ENCODE measurements around the gene CDH4. TPM values are rescaled to one million over a fixed set of nuclear protein-coding genes. Genes with fewer than 3 reads are reported as not detected.

The CDH4 gene
- total and polyA plus RNA-seq, 2 of the 4 experiments (the other 2 are of a cell fraction) = 1.6 to 3.5 TPM

- ATAC-seq (ENCODE audit: low read depth) (no peak), DNase-seq (no peak)
- no peak overlapping the region for H3K4ac ChIP-seq (ENCODE audit: low read depth, low read length)
- H2BK15ac ChIP-seq (ENCODE audit: low read depth, low read length) = no peak overlapping the region
- in situ Hi-C loops (cut with MboI; ENCODE audit: low sequenced_read_pairs) (no loop called here), intact Hi-C loops (cut with micrococcal nuclease) (no loop called here), dilution Hi-C loops (cut with HindIII; ENCODE audit: low sequenced_read_pairs, unreplicated experiment) (no loop called here)
- ChIA-PET CTCF (no interaction called here), POLR2A (ENCODE audit: unreplicated experiment) (no interaction called here)
- 0 out of 2 replicates have a peak, but pooled peaks cover 2% of the 10 kb centered on the region for H3K4me1 ChIP-seq (ENCODE audit: control insufficient read depth, insufficient read depth, low read length)
- no peak overlapping the region for H3K27ac ChIP-seq (ENCODE audit: insufficient read depth, low read length)
- peaks cover 3% of the 10 kb centered on the region for H3K27me3 ChIP-seq (ENCODE audit: control insufficient read depth, insufficient read depth, low read length)
- H2AK9ac ChIP-seq (replicated peaks; ENCODE audit: low read depth, low read length, poor library complexity) = no peak overlapping the region
- H3K18ac ChIP-seq (ENCODE audit: low read depth, low read length) = no peak overlapping the region
- H2BK120ac ChIP-seq (ENCODE audit: low read depth, low read length) = no peak overlapping the region
- no peak overlapping the region for H3K56ac ChIP-seq (ENCODE audit: extremely low read depth, insufficient read depth, low read length)
- H3K9me3 ChIP-seq (ENCODE audit: control insufficient read depth, insufficient read depth, low read length) = no peaks in the 10 kb centered on the region
- no peak overlapping the region for H3K4me2 ChIP-seq (ENCODE audit: low read depth, low read length)
- no peak overlapping the region for H3K9ac ChIP-seq (ENCODE audit: low read depth, low read length)
- no peak overlapping the region for H4K5ac ChIP-seq (ENCODE audit: low read depth, low read length)
- no peak overlapping the region for H3K4me3 ChIP-seq (ENCODE audit: insufficient read depth, low read depth, low read length)
- no peak overlapping the region for H2BK5ac ChIP-seq (ENCODE audit: low read depth, low read length, poor library complexity, severe bottlenecking)
- no peak overlapping the region for H2AFZ ChIP-seq (replicated peaks; ENCODE audit: low read length, poor library complexity)
- H3K9me1 ChIP-seq (ENCODE audit: insufficient read depth, low read length) = peaks cover 3% of the 10 kb centered on the region; the same call in 1 of the 2 replicates
- 33% methylated on average over 2 of the region's 6 CpGs; no CpG with 5 or more reads in 1 of the 2 experiments for WGBS, 2 experiments (ENCODE audit: extremely low coverage in 2 of 2, insufficient read length in 1 of 2)
- H3K23ac ChIP-seq (ENCODE audit: low read depth, low read length) = no peak overlapping the region
- no peak overlapping the region for H3K14ac ChIP-seq (replicated peaks; ENCODE audit: low read depth, low read length)
- H2BK20ac ChIP-seq (ENCODE audit: low read depth, low read length) = no peak overlapping the region
- no peak overlapping the region for H2AK5ac ChIP-seq (ENCODE audit: low read depth, low read length)
- H3K79me1 ChIP-seq (ENCODE audit: low read depth in 1 of 2, low read length in 2 of 2) = no peaks in the 10 kb centered on the region; a peak in 1 of 4 replicates
- no peak overlapping the region for H4K91ac ChIP-seq (ENCODE audit: insufficient read depth, low read depth, low read length)
- no peaks in the 10 kb centered on the region for H4K20me1 ChIP-seq (ENCODE audit: insufficient read depth, low read length)
- H4K8ac ChIP-seq (ENCODE audit: low read depth in 2 of 2, low read length in 2 of 2) = no peak overlapping the region
- H3K36me3 ChIP-seq (ENCODE audit: control insufficient read depth, insufficient read depth, low read length) = no peaks in the 10 kb centered on the region
- no peak for TF ChIP-seq BHLHE40 (IDR thresholded peaks at IDR 0.05; ENCODE audit: low read depth, low read length)
- no peak for TF ChIP-seq FOS (IDR thresholded peaks at IDR 0.05; ENCODE audit: low read depth, low read length)
- TF ChIP-seq POLR2A (IDR thresholded peaks at IDR 0.05; ENCODE audit: low read depth, low read length) = no peak
- TF ChIP-seq MAZ (IDR thresholded peaks at IDR 0.05; ENCODE audit: borderline replicate concordance, low read depth, low read length) = no peak
- TF ChIP-seq NFE2L2 (IDR thresholded peaks at IDR 0.05; ENCODE audit: low read depth, low read length) = no peak
- no TSS peak for BruUV-seq (replicated peaks)
Observed at GRCh38 chr20:61442718-61443117, 190.7 kb downstream of the CDH4 start.

All from IMR-90 (cell line).